Measurements from ENCODE around the gene PLEKHA5. TPM values are rescaled to one million over a fixed set of nuclear protein-coding genes. Genes with fewer than 3 reads are reported as not detected.

PLEKHA5 gene
- total and polyA plus RNA-seq, 2 of the 4 experiments (the other 2 are of a cell fraction), result 5.3 to 12.2 TPM

DNA sequence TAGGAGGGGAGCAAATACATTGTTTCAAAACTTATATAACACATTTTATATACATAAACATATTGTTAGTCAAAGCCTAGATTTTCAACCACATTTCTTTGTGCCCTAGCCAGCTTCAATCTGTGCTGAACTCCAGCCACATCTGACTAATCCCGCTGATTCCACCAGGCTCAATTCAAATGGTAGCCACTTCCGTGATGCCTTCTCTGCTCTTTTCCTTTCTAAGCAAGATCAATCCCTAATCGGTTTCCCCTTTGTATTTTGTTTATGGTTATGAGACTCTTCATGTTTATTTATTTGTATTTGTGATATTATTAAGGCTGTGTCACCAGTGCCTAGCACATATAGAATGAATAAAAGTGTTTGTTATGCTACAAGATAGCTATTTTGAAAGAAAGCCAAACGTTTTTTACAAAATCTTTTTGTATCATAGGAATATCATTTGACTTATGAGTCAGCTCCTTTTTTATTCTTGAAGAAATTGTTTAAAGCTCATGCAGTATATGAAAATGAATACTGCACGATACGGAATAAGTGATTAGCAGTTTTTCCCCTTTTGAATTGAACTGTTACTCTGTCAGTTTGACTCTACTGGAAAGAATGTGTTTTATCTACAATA lies 110.2 kb downstream of the PLEKHA5 start:
- intact Hi-C loops (cut with micrococcal nuclease), result no loop called here
- Histone ChIP-seq H4K20me1 (ENCODE audit: insufficient read depth, low read length) (peaks cover 7% of the 10 kb centered on the region; the same call in 1 of the 2 replicates), H4K8ac (ENCODE audit: low read depth in 2 of 2, low read length in 2 of 2) (no peak overlapping the region; a peak in 1 of 4 replicates), H3K27me3 (ENCODE audit: control insufficient read depth, insufficient read depth, low read length) (no peaks in the 10 kb centered on the region), H3K79me1 (ENCODE audit: low read depth in 1 of 2, low read length in 2 of 2) (peaks cover 16 to 32% of the 10 kb centered on the region in 2 experiments), H3K4me2 (ENCODE audit: low read depth, low read length) (peak overlapping the region; percentile 84), H3K23ac (ENCODE audit: low read depth, low read length) (no peak overlapping the region), H3K18ac (ENCODE audit: low read depth, low read length) (no peak overlapping the region), H3K9me3 (ENCODE audit: control insufficient read depth, insufficient read depth, low read length) (no peaks in the 10 kb centered on the region), H2BK15ac (ENCODE audit: low read depth, low read length) (no peak overlapping the region), H2BK20ac (ENCODE audit: low read depth, low read length) (no peak overlapping the region), H2AK9ac (replicated peaks; ENCODE audit: low read depth, low read length, poor library complexity) (no peak overlapping the region), H3K27ac (ENCODE audit: insufficient read depth, low read length) (peak overlapping the region; percentile 47; the same call in 1 of the 2 replicates), H3K36me3 (ENCODE audit: control insufficient read depth, insufficient read depth, low read length) (no peaks in the 10 kb centered on the region), H3K4me1 (ENCODE audit: control insufficient read depth, insufficient read depth, low read length) (peaks cover 8% of the 10 kb centered on the region), H3K4ac (ENCODE audit: low read depth, low read length) (no peak overlapping the region), H2AFZ (replicated peaks; ENCODE audit: low read length, poor library complexity) (no peak overlapping the region), H4K5ac (ENCODE audit: low read depth, low read length) (no peak overlapping the region), H2BK5ac (ENCODE audit: low read depth, low read length, poor library complexity, severe bottlenecking) (peak overlapping the region; percentile 75), H3K56ac (ENCODE audit: extremely low read depth, insufficient read depth, low read length) (no peak overlapping the region), H4K91ac (ENCODE audit: insufficient read depth, low read depth, low read length) (no peak overlapping the region), H3K4me3 (ENCODE audit: insufficient read depth, low read depth, low read length) (no peak overlapping the region), H3K9me1 (ENCODE audit: insufficient read depth, low read length) (peaks cover 4% of the 10 kb centered on the region), H2BK120ac (ENCODE audit: low read depth, low read length) (no peak overlapping the region), H3K9ac (ENCODE audit: low read depth, low read length) (no peak overlapping the region; the same call in 1 of the 2 replicates), H2AK5ac (ENCODE audit: low read depth, low read length) (no peak overlapping the region), H3K14ac (replicated peaks; ENCODE audit: low read depth, low read length) (no peak overlapping the region)
- in situ Hi-C loops (cut with MboI; ENCODE audit: low sequenced_read_pairs), result no loop called here
- DNase-seq (peak; percentile 86), ATAC-seq (ENCODE audit: low read depth) (peak; percentile 83)
- POLR2A ChIA-PET (ENCODE audit: unreplicated experiment), result interaction anchor here (0.8 kb wide), 1 partner anchor 8 kb away, joined by 3 read pairs; no protein-coding TSS in a partner anchor
- dilution Hi-C loops (cut with HindIII; ENCODE audit: low sequenced_read_pairs, unreplicated experiment), result no loop called here
- no TSS peak for BruUV-seq (replicated peaks)
- WGBS, 2 experiments (ENCODE audit: extremely low coverage in 2 of 2, insufficient read length in 1 of 2), result 29% methylated on average over 1 of the region's 6 CpGs; no CpG with 5 or more reads in 1 of the 2 experiments
- TF ChIP-seq FOS (IDR thresholded peaks at IDR 0.05; ENCODE audit: low read depth, low read length), result no peak
- CTCF ChIA-PET, result no interaction called here

All from IMR-90 (cell line).